ENCODE data around the gene RNU1-2.
"Not testable (repeated sequence)": the region's sequence is repeated elsewhere in the genome, so short reads cannot be mapped to it uniquely, and the experiment has no call there.

DNA sequence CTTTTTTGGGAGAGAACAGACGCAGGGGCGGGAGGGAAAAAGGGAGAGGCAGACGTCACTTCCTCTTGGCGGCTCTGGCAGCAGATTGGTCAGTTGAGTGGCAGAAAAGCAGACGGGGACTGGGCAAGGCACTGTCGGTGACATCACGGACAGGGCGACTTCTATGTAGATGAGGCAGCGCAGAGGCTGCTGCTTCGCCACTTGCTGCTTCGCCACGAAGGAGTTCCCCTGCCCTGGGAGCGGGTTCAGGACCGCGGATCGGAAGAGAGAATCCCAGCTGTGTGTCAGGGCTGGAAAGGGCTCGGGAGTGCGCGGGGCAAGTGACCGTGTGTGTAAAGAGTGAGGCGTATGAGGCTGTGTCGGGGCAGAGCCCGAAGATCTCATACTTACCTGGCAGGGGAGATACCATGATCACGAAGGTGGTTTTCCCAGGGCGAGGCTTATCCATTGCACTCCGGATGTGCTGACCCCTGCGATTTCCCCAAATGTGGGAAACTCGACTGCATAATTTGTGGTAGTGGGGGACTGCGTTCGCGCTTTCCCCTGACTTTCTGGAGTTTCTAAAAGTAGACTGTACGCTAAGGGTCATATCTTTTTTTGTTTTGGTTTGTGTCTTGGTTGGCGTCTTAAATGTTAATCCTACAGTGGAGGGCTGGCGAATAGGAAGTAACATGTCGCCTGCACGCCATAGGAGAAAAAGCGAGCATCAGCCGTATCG, at the start of gene RNU1-2:
- TF ChIP-seq, protein P1, sequence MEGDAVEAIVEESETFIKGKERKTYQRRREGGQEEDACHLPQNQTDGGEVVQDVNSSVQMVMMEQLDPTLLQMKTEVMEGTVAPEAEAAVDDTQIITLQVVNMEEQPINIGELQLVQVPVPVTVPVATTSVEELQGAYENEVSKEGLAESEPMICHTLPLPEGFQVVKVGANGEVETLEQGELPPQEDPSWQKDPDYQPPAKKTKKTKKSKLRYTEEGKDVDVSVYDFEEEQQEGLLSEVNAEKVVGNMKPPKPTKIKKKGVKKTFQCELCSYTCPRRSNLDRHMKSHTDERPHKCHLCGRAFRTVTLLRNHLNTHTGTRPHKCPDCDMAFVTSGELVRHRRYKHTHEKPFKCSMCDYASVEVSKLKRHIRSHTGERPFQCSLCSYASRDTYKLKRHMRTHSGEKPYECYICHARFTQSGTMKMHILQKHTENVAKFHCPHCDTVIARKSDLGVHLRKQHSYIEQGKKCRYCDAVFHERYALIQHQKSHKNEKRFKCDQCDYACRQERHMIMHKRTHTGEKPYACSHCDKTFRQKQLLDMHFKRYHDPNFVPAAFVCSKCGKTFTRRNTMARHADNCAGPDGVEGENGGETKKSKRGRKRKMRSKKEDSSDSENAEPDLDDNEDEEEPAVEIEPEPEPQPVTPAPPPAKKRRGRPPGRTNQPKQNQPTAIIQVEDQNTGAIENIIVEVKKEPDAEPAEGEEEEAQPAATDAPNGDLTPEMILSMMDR (conservative IDR thresholded peaks at IDR 0.05; ENCODE audit: low read depth, low read length): not testable (repeated sequence)
- TF ChIP-seq EZH2 (IDR thresholded peaks at IDR 0.05; ENCODE audit: borderline replicate concordance, low read depth, low read length, poor library complexity, severe bottlenecking): not testable (repeated sequence)
